Activated CD4-positive, alpha-beta T cell treated with anti-CD3 and anti-CD28 coated beads, Interleukin-2, amount 10 ng/mL, durations not matched to agents 7 days and 5 days (primary cell): ENCODE data around the gene PCDH15. TPM values are rescaled to one million over a fixed set of nuclear protein-coding genes. Genes with fewer than 3 reads are reported as not detected.
"Not testable (repeated sequence)": the region's sequence is repeated elsewhere in the genome, so short reads cannot be mapped to it uniquely, and the experiment has no call there.

Source experiments
- CTCF ChIA-PET: fragments of 350-600 bp; sonication (Branson Sonifier 250); formaldehyde crosslinking; loops from one replicate; lab custom pipeline; 2021; ENCODE audit warnings: antibody characterized with exemption; lab: Charles Lee
- POLR2A ChIA-PET: fragments of 350-600 bp; sonication (Branson Sonifier 250); formaldehyde crosslinking; loops from one replicate; lab custom pipeline; 2021; ENCODE audit warnings: antibody characterized with exemption; lab: Charles Lee
- DNase-seq: peaks from one replicate; pipeline ENCODE4 v3.0.0-alpha.2; 2020
- H3K27ac Mint-ChIP-seq: one replicate; pipeline ENCODE4 v1.8.0; 2021; ENCODE audit warnings: mild to moderate bottlenecking, moderate library complexity, mixed read lengths
- H3K27me3 Mint-ChIP-seq: one replicate; pipeline ENCODE4 v1.8.0; 2021; ENCODE audit warnings: mixed read lengths
- H3K36me3 Mint-ChIP-seq: one replicate; pipeline ENCODE4 v1.8.0; 2021; ENCODE audit warnings: low read depth, mixed read lengths
- H3K4me1 Mint-ChIP-seq: one replicate; pipeline ENCODE4 v1.8.0; 2021; ENCODE audit warnings: mixed read lengths
- H3K4me3 Mint-ChIP-seq: one replicate; pipeline ENCODE4 v1.8.0; 2021; ENCODE audit warnings: mild to moderate bottlenecking, moderate library complexity, mixed read lengths
- H3K9me3 Mint-ChIP-seq: one replicate; pipeline ENCODE4 v1.8.0; 2021; ENCODE audit warnings: mixed read lengths
- total RNA-seq, 2 experiments: library from RNA; stranded (reverse); gene quantifications; one replicate each; pipeline ENCODE4 v1.2.3, GENCODE V29; 2021

Gene PCDH15
- total RNA-seq, 2 experiments from 2014 or later = not detected

DNA sequence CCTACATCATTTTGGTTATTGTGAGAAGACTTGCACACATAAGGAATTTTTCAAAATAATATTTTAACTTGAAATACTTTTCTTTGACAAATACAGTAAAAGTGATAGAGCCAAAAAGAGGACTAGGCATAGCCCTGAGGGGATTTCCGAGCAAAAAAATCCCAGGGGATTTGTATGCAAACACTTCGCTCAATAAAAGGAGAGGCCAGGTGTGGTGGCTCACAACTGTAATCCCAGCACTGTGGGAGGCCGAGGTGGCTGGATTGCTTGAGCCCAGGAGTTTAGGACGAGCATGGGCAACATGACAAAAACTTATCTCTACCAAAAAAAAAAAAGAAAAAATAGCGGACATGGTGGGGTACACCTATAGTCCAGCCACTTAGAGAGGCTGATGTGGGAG is 193.0 kb downstream of the PCDH15 start:
- no peaks in the 10 kb centered on the region for H3K27me3 Mint-ChIP-seq

GRCh38 chr10:54594289-54594688 is 206.7 kb downstream of the PCDH15 start:
- Mint-ChIP-seq H3K9me3 (no peaks in the 10 kb centered on the region), H3K27ac (no peak overlapping the region), H3K36me3 (no peaks in the 10 kb centered on the region), H3K4me3 (no peak overlapping the region), H3K27me3 (no peaks in the 10 kb centered on the region), H3K4me1 (no peaks in the 10 kb centered on the region)
- ChIA-PET CTCF (no interaction called here), POLR2A (no interaction called here)
- DNase-seq = no peak

More for the DNA sequence above, 193.0 kb downstream of the PCDH15 start:
- Mint-ChIP-seq H3K4me3 (no peak overlapping the region), H3K27ac (no peak overlapping the region), H3K9me3 (peaks cover 7% of the 10 kb centered on the region), H3K4me1 (no peaks in the 10 kb centered on the region), H3K36me3 (no peaks in the 10 kb centered on the region)
- no peak for DNase-seq
- POLR2A ChIA-PET = no interaction called here
- CTCF ChIA-PET = no interaction called here

DNA sequence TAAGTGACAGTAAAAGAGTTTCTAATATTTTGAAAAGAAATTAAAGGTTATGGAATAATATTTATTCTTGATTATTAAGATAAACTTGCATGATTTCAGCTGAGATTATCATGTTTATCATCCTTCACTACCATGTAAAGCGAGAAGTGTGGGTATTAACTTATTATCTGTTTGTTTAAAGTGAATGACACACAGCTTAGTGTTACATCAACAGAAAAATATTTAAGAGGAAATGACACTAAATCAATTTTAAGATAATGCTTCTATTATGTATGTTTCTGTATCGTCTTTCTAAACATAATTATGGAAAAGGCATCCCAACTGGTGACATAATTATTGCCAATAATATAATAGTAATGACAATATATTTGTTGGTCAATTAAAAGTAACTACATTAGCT is 213.1 kb downstream of the PCDH15 start:
- H3K4me1 Mint-ChIP-seq = no peaks in the 10 kb centered on the region
- H3K27me3 Mint-ChIP-seq = no peaks in the 10 kb centered on the region
- H3K36me3 Mint-ChIP-seq = no peaks in the 10 kb centered on the region
- no peaks in the 10 kb centered on the region for H3K9me3 Mint-ChIP-seq
- ChIA-PET POLR2A (no interaction called here), CTCF (interaction anchor here (0.6 kb wide), 2 partner anchors 8 to 18 kb away, joined by 3 to 4 read pairs; no protein-coding TSS in a partner anchor)
- no peak for DNase-seq
- no peak overlapping the region for H3K27ac Mint-ChIP-seq
- H3K4me3 Mint-ChIP-seq = no peak overlapping the region

GRCh38 chr10:54585572-54585971 is 215.5 kb downstream of the PCDH15 start:
- DNase-seq = no peak
- Mint-ChIP-seq H3K9me3 (peaks cover 2% of the 10 kb centered on the region), H3K27me3 (no peaks in the 10 kb centered on the region), H3K27ac (no peak overlapping the region), H3K4me3 (no peak overlapping the region), H3K36me3 (no peaks in the 10 kb centered on the region), H3K4me1 (no peaks in the 10 kb centered on the region)
- CTCF ChIA-PET = no interaction called here
- POLR2A ChIA-PET = no interaction called here

- no peak for DNase-seq
- H3K27me3 Mint-ChIP-seq = no peaks in the 10 kb centered on the region
- no peaks in the 10 kb centered on the region for H3K4me1 Mint-ChIP-seq
- no peaks in the 10 kb centered on the region for H3K36me3 Mint-ChIP-seq
- POLR2A ChIA-PET = no interaction called here
- CTCF ChIA-PET = no interaction called here
- H3K4me3 Mint-ChIP-seq = no peak overlapping the region
- H3K27ac Mint-ChIP-seq = no peak overlapping the region
- peaks cover 2% of the 10 kb centered on the region for H3K9me3 Mint-ChIP-seq
Measured at GRCh38 chr10:54577682-54578081, 223.3 kb downstream of the PCDH15 start.

- H3K9me3 Mint-ChIP-seq = peaks cover under 1% of the 10 kb centered on the region
- H3K27ac Mint-ChIP-seq = no peak overlapping the region
- no peaks in the 10 kb centered on the region for H3K36me3 Mint-ChIP-seq
- no peak overlapping the region for H3K4me3 Mint-ChIP-seq
- H3K4me1 Mint-ChIP-seq = no peaks in the 10 kb centered on the region
- no peak for DNase-seq
- ChIA-PET POLR2A (no interaction called here), CTCF (no interaction called here)
- no peaks in the 10 kb centered on the region for H3K27me3 Mint-ChIP-seq
Measured at GRCh38 chr10:54576541-54576940, 224.5 kb downstream of the PCDH15 start.

DNA sequence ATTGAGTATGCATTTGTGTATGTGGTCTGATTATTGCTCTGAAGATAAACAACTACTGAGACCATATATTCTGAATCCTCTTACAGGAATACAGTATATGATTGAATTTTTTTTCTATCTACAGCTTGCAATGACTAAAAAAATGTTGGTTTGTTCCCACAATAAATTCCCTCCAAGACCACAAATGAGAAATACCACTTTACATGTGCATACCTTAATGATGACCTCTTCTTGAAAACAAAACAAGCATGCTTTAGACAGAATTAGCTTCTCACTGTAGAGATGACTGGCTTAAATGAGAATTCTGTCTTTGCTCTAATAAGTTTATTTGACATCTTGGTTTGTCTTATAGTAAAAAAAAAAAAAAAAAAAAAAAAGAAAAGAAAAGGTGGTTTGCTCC is 241.5 kb downstream of the PCDH15 start:
- Mint-ChIP-seq H3K27me3 (no peaks in the 10 kb centered on the region), H3K27ac (no peak overlapping the region), H3K9me3 (no peaks in the 10 kb centered on the region), H3K4me1 (no peaks in the 10 kb centered on the region), H3K36me3 (no peaks in the 10 kb centered on the region), H3K4me3 (no peak overlapping the region)
- ChIA-PET POLR2A (no interaction called here), CTCF (no interaction called here)
- DNase-seq = no peak

DNA sequence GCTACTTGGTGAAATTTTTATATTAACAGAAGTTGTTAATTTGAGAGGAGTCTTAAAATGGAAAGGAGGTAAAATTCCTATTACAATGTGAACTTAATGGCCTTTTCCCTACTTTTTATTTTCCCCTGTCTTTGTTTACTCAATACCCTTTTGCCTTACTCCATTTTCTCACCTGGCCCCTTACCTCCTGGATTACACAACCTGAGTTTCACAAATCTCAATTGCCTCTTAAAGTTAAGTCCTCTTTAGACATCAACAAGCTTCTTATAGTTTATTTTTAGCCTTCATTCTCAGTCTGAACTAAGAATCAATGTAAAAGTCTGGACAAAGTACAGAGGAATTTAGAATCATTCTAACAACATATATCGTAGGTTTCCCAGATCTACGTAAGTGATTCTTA is 247.0 kb downstream of the PCDH15 start:
- Mint-ChIP-seq H3K27ac (no peak overlapping the region), H3K9me3 (no peaks in the 10 kb centered on the region), H3K36me3 (no peaks in the 10 kb centered on the region), H3K4me1 (no peaks in the 10 kb centered on the region), H3K27me3 (no peaks in the 10 kb centered on the region), H3K4me3 (no peak overlapping the region)
- DNase-seq = no peak
- POLR2A ChIA-PET = no interaction called here
- CTCF ChIA-PET = no interaction called here

- DNase-seq = no peak
- no peaks in the 10 kb centered on the region for H3K4me1 Mint-ChIP-seq
- H3K27me3 Mint-ChIP-seq = no peaks in the 10 kb centered on the region
- ChIA-PET CTCF (no interaction called here), POLR2A (no interaction called here)
- no peaks in the 10 kb centered on the region for H3K36me3 Mint-ChIP-seq
- no peaks in the 10 kb centered on the region for H3K9me3 Mint-ChIP-seq
- no peak overlapping the region for H3K27ac Mint-ChIP-seq
- no peak overlapping the region for H3K4me3 Mint-ChIP-seq
Measured at GRCh38 chr10:54550016-54550415, 251.0 kb downstream of the PCDH15 start.

DNA sequence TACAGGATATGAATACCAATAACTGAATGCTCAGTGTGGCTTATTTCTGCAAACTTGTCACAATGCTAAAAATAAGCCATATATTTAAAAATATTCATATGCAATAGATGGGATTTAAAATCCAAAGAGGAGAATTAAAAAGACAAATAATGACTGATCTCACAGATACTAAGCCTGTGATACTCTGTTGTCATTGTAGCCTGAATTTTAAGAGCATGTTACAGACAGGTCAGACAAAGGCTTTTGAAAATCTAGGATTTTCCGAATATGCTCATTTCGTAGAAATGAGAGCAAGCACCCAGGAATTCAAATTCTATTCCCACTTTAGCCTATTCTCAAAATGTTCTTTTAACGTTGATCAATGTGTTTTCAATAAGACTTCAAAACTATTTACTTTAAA is 269.7 kb downstream of the PCDH15 start:
- Mint-ChIP-seq H3K4me1 (no peaks in the 10 kb centered on the region), H3K27me3 (no peaks in the 10 kb centered on the region), H3K9me3 (no peaks in the 10 kb centered on the region), H3K36me3 (no peaks in the 10 kb centered on the region), H3K27ac (no peak overlapping the region), H3K4me3 (no peak overlapping the region)
- ChIA-PET POLR2A (no interaction called here), CTCF (no interaction called here)
- no peak for DNase-seq

DNA sequence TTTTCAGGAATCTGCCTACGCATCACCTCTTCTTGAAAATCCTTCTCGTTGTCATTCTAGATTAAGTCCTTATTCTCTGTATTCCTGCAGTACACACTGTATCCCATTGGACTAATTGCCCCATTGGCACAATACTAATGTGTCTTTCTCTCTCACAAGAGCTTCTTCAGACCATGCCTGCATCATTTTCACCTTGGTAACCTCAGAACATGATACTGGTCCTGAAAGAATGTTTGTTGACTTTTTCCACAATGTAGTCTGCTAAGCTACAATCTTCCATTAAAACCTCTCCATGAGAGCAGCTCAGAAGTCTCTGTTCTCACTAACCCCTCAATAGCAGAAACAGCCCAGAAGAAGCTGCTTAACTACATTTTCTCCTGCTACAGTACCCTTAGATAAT is 270.7 kb downstream of the PCDH15 start:
- Mint-ChIP-seq H3K9me3 (no peaks in the 10 kb centered on the region), H3K27me3 (no peaks in the 10 kb centered on the region), H3K36me3 (no peaks in the 10 kb centered on the region), H3K4me1 (no peaks in the 10 kb centered on the region), H3K27ac (no peak overlapping the region), H3K4me3 (no peak overlapping the region)
- no peak for DNase-seq
- ChIA-PET POLR2A (no interaction called here), CTCF (no interaction called here)

- Mint-ChIP-seq H3K4me1 (no peaks in the 10 kb centered on the region), H3K36me3 (no peaks in the 10 kb centered on the region), H3K4me3 (no peak overlapping the region), H3K9me3 (peaks cover 4% of the 10 kb centered on the region), H3K27ac (no peak overlapping the region), H3K27me3 (no peaks in the 10 kb centered on the region)
- ChIA-PET CTCF (interaction anchor here (0.6 kb wide), 1 partner anchor 29 kb away, joined by 3 read pairs; no protein-coding TSS in a partner anchor), POLR2A (no interaction called here)
- DNase-seq = no peak
Measured at GRCh38 chr10:54525816-54526215, 275.2 kb downstream of the PCDH15 start.

DNA sequence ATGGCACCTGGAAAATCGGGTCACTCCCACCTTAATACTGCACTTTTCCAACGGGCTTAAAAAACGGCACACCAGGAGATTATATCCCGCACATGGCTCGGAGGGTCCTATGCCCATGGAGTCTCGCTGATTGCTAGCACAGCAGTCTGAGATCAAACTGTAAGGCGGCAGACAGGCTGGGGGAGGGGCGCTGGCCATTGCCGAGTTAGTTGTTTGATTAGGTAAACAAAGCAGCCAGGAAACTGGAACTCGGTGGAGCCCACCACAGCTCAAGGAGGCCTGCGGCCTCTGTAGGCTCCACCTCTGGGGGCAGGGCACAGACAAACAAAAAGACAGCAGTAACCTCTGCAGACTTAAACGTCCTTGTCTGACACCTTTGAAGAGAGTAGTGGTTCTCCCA is 285.8 kb downstream of the PCDH15 start:
- H3K27ac Mint-ChIP-seq, H3K4me1 Mint-ChIP-seq, POLR2A ChIA-PET, CTCF ChIA-PET, H3K27me3 Mint-ChIP-seq, H3K36me3 Mint-ChIP-seq, H3K9me3 Mint-ChIP-seq, H3K4me3 Mint-ChIP-seq, DNase-seq: not testable (repeated sequence)

GRCh38 chr10:54503863-54504262 is 297.2 kb downstream of the PCDH15 start:
- ChIA-PET POLR2A (no interaction called here), CTCF (no interaction called here)
- Mint-ChIP-seq H3K4me1 (no peaks in the 10 kb centered on the region), H3K9me3 (no peaks in the 10 kb centered on the region), H3K36me3 (no peaks in the 10 kb centered on the region), H3K27ac (no peak overlapping the region), H3K4me3 (no peak overlapping the region), H3K27me3 (no peaks in the 10 kb centered on the region)
- no peak for DNase-seq
